T-cell (primary cell): ENCODE measurements around the gene NEU4. TPM values are rescaled to one million over a fixed set of nuclear protein-coding genes. Genes with fewer than 3 reads are reported as not detected.
A peak's percentile ranks its signal among the peaks of the same experiment; 100 is the strongest.
"Not testable (repeated sequence)": the region's sequence is repeated elsewhere in the genome, so short reads cannot be mapped to it uniquely, and the experiment has no call there.

Experiments
- ATAC-seq, 4 experiments: fragments of 200-7000 bp in 3 of 4; fragments of 150-1000 bp in 1 of 4; cut with Tn5 transposase; replicated peaks in 1 of 4; 1 replicate in 3 of 4; 2 replicates in 1 of 4; pipeline ENCODE4 v1.10.0; 2021; ENCODE audit warnings: moderate library complexity in 3 of 4, mild to moderate bottlenecking in 2 of 4, moderate number of reproducible peaks in 1 of 4
- CTCF ChIA-PET, 2 donors: fragments of 300-600 bp; sonication (Branson Sonifier 250); formaldehyde crosslinking; loops; one replicate each; lab custom pipeline; 2022; ENCODE audit warnings: antibody characterized with exemption in 2 of 2; lab: Charles Lee
- POLR2A ChIA-PET, 2 donors: fragments of 300-600 bp; sonication (Branson Sonifier 250); formaldehyde crosslinking; loops; one replicate each; lab custom pipeline; 2022; ENCODE audit warnings: antibody characterized with exemption in 2 of 2; lab: Charles Lee
- DNase-seq, 35 experiments: peaks; one replicate each; pipeline versions ENCODE4 v3.0.0 to v3.0.0-alpha.2; 2013 to 2023
- H3K27ac ChIP-seq: one replicate; pipeline ENCODE4 v1.5.1; 2013; ENCODE audit warnings: low read length
- H3K27me3 ChIP-seq, 2 experiments: replicated peaks in 1 of 2; 1 replicate in 1 of 2; 2 replicates in 1 of 2; pipeline versions ENCODE4 v1.6.1 to v1.7.0; 2013; ENCODE audit warnings: low read length in 1 of 2, mixed read lengths in 1 of 2; ENCODE audit not compliant: control insufficient read depth in 2 of 2, insufficient read depth in 2 of 2; ENCODE audit errors: extremely low read depth in 1 of 2
- H3K36me3 ChIP-seq, 2 donors: 1 replicate in 1 of 2; 2 replicates in 1 of 2; pipeline versions ENCODE4 v1.6.1 to v1.7.0; 2013; ENCODE audit warnings: low read length in 1 of 2; ENCODE audit not compliant: control insufficient read depth in 2 of 2, insufficient read depth in 1 of 2; ENCODE audit errors: extremely low read depth in 1 of 2
- H3K4me1 ChIP-seq, 2 experiments: 1 replicate in 1 of 2; 2 replicates in 1 of 2; pipeline versions ENCODE4 v1.6.1 to v1.7.0; 2013; ENCODE audit warnings: low read length in 2 of 2, mixed read lengths in 1 of 2; ENCODE audit not compliant: insufficient read depth in 2 of 2, control insufficient read depth in 1 of 2; ENCODE audit errors: extremely low read depth in 1 of 2
- H3K4me3 ChIP-seq, 2 donors: 1 replicate in 1 of 2; 2 replicates in 1 of 2; pipeline versions ENCODE4 v1.5.1 to v1.7.0; 2013; ENCODE audit warnings: mild to moderate bottlenecking in 2 of 2, low read length in 1 of 2, moderate library complexity in 1 of 2; ENCODE audit not compliant: control insufficient read depth in 1 of 2; ENCODE audit errors: extremely low read depth in 1 of 2
- H3K9me3 ChIP-seq: 2 replicates; pipeline ENCODE4 v1.7.0; 2013
- H3K27ac Mint-ChIP-seq, 2 donors: one replicate each; pipeline ENCODE4 v1.8.0; 2020 to 2021; ENCODE audit warnings: mild to moderate bottlenecking in 2 of 2, mixed read lengths in 2 of 2
- H3K27me3 Mint-ChIP-seq, 2 donors: one replicate each; pipeline ENCODE4 v1.8.0; 2021 to 2022; ENCODE audit warnings: mixed read lengths in 2 of 2
- H3K36me3 Mint-ChIP-seq: one replicate; pipeline ENCODE4 v1.8.0; 2021; ENCODE audit warnings: mixed read lengths
- H3K4me1 Mint-ChIP-seq, 3 donors: one replicate each; pipeline ENCODE4 v1.8.0; 2020 to 2022; ENCODE audit warnings: mixed read lengths in 3 of 3, mild to moderate bottlenecking in 1 of 3
- H3K4me3 Mint-ChIP-seq, 3 donors: one replicate each; pipeline ENCODE4 v1.8.0; 2020 to 2022; ENCODE audit warnings: mild to moderate bottlenecking in 3 of 3, mixed read lengths in 3 of 3, moderate library complexity in 3 of 3
- H3K9me3 Mint-ChIP-seq, 3 donors: one replicate each; pipeline ENCODE4 v1.8.0; 2020 to 2022; ENCODE audit warnings: mixed read lengths in 3 of 3
- WGBS: methylation state at CpG from one replicate; pipeline ENCODE4 v1.1.5; 2013; ENCODE audit warnings: missing lambda C conversion rate; ENCODE audit not compliant: insufficient coverage; 5-methylcytosine and 5-hydroxymethylcytosine counted together
- total RNA-seq, 35 experiments: library from RNA in 6 of 35; stranded (reverse) in 6 of 35; fragments of 120-200 nt in 1 of 35; gene quantifications; one replicate each; pipeline versions ENCODE4 v1.2.1 to v1.2.4 and lab custom pipeline; 2013 to 2026

Gene NEU4
- total RNA-seq, 5 donors from 2014 or later (not counting 1 experiment from before 2014, with no cell fraction given) = 0.26 to 1.6 (median 1.4) TPM; not detected in 2

- H3K36me3 Mint-ChIP-seq = no peaks in the 10 kb centered on the region
- H3K9me3 ChIP-seq = no peaks in the 10 kb centered on the region
- no peak overlapping the region for H3K27ac ChIP-seq
- peaks cover 14 to 24% (median 16%) of the 10 kb centered on the region in 3 donors for H3K4me1 Mint-ChIP-seq
- DNase-seq (no peak), ATAC-seq (no peak)
- peaks cover 0 to 5% (median 3%) of the 10 kb centered on the region in 3 donors for H3K9me3 Mint-ChIP-seq
- H3K27me3 ChIP-seq = peaks cover 0 to 28% of the 10 kb centered on the region in 2 experiments
- 78% methylated on average over 15 of the region's 28 CpGs for WGBS
- no peak overlapping the region for H3K4me3 ChIP-seq
- H3K4me3 Mint-ChIP-seq = peak overlapping the region in 2 of 3 donors; percentile 13 to 61
- H3K36me3 ChIP-seq = no peaks in the 10 kb centered on the region
- peaks cover 0 to 10% of the 10 kb centered on the region in 2 donors for H3K27me3 Mint-ChIP-seq
- H3K27ac Mint-ChIP-seq = no peak overlapping the region
- H3K4me1 ChIP-seq = peaks cover 0 to 21% of the 10 kb centered on the region in 2 experiments
- POLR2A ChIA-PET = no interaction called here
- CTCF ChIA-PET = no interaction called here
Observed at GRCh38 chr2:241821460-241822263, 12.7 kb downstream of the NEU4 start.

- ChIA-PET POLR2A (no interaction called here), CTCF (interaction anchor here in 1 of 2 donors (0.6 kb wide), 1 partner anchor 16 kb away, joined by 4 read pairs; no protein-coding TSS in a partner anchor)
- Mint-ChIP-seq H3K4me3 (peak overlapping the region in 1 of 3 donors; percentile 11), H3K4me1 (peaks cover 14 to 23% (median 16%) of the 10 kb centered on the region in 3 donors), H3K27me3 (peaks cover 0 to 10% of the 10 kb centered on the region in 2 donors), H3K27ac (no peak overlapping the region), H3K9me3 (peaks cover 0 to 8% (median 7%) of the 10 kb centered on the region in 3 donors), H3K36me3 (no peaks in the 10 kb centered on the region)
- no peak for ATAC-seq
- DNase-seq = no peak
- no peaks in the 10 kb centered on the region for H3K9me3 ChIP-seq
- no peak overlapping the region for H3K4me3 ChIP-seq
- peaks cover 0 to 25% of the 10 kb centered on the region in 2 experiments for H3K27me3 ChIP-seq
- no peak overlapping the region for H3K27ac ChIP-seq
- 77% methylated on average over 12 of the region's 14 CpGs for WGBS
- H3K4me1 ChIP-seq = peaks cover 0 to 16% of the 10 kb centered on the region in 2 experiments
- H3K36me3 ChIP-seq = no peaks in the 10 kb centered on the region
Observed at GRCh38 chr2:241822264-241822623, 13.3 kb downstream of the NEU4 start.

- DNase-seq, ATAC-seq, H3K4me3 Mint-ChIP-seq, POLR2A ChIA-PET, H3K4me3 ChIP-seq, H3K27ac ChIP-seq, H3K36me3 Mint-ChIP-seq, H3K4me1 ChIP-seq, H3K9me3 ChIP-seq, H3K36me3 ChIP-seq: not testable (repeated sequence)
- peaks cover 10 to 18% (median 11%) of the 10 kb centered on the region in 3 donors for H3K4me1 Mint-ChIP-seq
- H3K9me3 Mint-ChIP-seq = peaks cover 0 to 16% (median 11%) of the 10 kb centered on the region in 3 donors
- 94% methylated on average over 37 of the region's 45 CpGs for WGBS
- CTCF ChIA-PET = interaction anchor here in 1 of 2 donors (0.7 kb wide), 1 partner anchor 10 kb away, joined by 3 read pairs; no protein-coding TSS in a partner anchor
- H3K27me3 ChIP-seq = peaks cover 0 to 20% of the 10 kb centered on the region in 2 experiments
- H3K27ac Mint-ChIP-seq = peak overlapping the region; percentile 23 to 27
- H3K27me3 Mint-ChIP-seq = peaks cover 0 to 13% of the 10 kb centered on the region in 2 donors
Observed at GRCh38 chr2:241823531-241824437, 14.8 kb downstream of the NEU4 start.

GRCh38 chr2:241827394-241827793, 18.4 kb downstream of the NEU4 start:
- no CpG with 5 or more reads among the region's 2 CpGs for WGBS
- no peak for DNase-seq
- CTCF ChIA-PET = no interaction called here
- Mint-ChIP-seq H3K4me3 (no peak overlapping the region), H3K9me3 (peaks cover 0 to 16% (median 11%) of the 10 kb centered on the region in 3 donors), H3K4me1 (peaks cover 3 to 9% (median 6%) of the 10 kb centered on the region in 3 donors), H3K27ac (no peak overlapping the region), H3K27me3 (peaks cover 5 to 17% of the 10 kb centered on the region in 2 donors), H3K36me3 (no peaks in the 10 kb centered on the region)
- no peaks in the 10 kb centered on the region for H3K9me3 ChIP-seq
- no peak overlapping the region for H3K4me3 ChIP-seq
- POLR2A ChIA-PET = no interaction called here
- no peak for ATAC-seq
- no peak overlapping the region for H3K27ac ChIP-seq
- H3K36me3 ChIP-seq = no peaks in the 10 kb centered on the region
- H3K4me1 ChIP-seq = no peaks in the 10 kb centered on the region
- H3K27me3 ChIP-seq = peaks cover 0 to 1% of the 10 kb centered on the region in 2 experiments

GRCh38 chr2:241833101-241833663, 24.2 kb downstream of the NEU4 start:
- WGBS = 48% methylated on average over 3 of the region's 13 CpGs
- H3K4me1 ChIP-seq = no peaks in the 10 kb centered on the region
- ChIA-PET POLR2A (no interaction called here), CTCF (no interaction called here)
- DNase-seq = no peak
- H3K9me3 ChIP-seq = no peaks in the 10 kb centered on the region
- H3K4me3 Mint-ChIP-seq = no peak overlapping the region
- peaks cover 0 to 1% (median 0%) of the 10 kb centered on the region in 3 donors for H3K9me3 Mint-ChIP-seq
- H3K27me3 Mint-ChIP-seq = peaks cover 5 to 13% of the 10 kb centered on the region in 2 donors
- H3K27me3 ChIP-seq = peaks cover 0 to 4% of the 10 kb centered on the region in 2 experiments
- H3K4me3 ChIP-seq = no peak overlapping the region
- H3K36me3 ChIP-seq = no peaks in the 10 kb centered on the region
- peaks cover 0 to 15% (median 4%) of the 10 kb centered on the region in 3 donors for H3K4me1 Mint-ChIP-seq
- ATAC-seq = no peak
- no peaks in the 10 kb centered on the region for H3K36me3 Mint-ChIP-seq
- H3K27ac ChIP-seq = no peak overlapping the region
- no peak overlapping the region for H3K27ac Mint-ChIP-seq
